ENCODE data around the gene TTYH3.

- TF ChIP-seq EZH2 (IDR thresholded peaks at IDR 0.05) (no peak), FOXP2 (optimal IDR thresholded peaks at IDR 0.05; ENCODE audit: control extremely low read depth, extremely low read length, insufficient read depth) (no peak), POLR2AphosphoS5 (IDR thresholded peaks at IDR 0.05; ENCODE audit: borderline replicate concordance, low read depth, low read length) (no peak)
Observed at GRCh38 chr7:2673934-2674333, 42.1 kb downstream of the TTYH3 start.

Measured in SK-N-MC (cell line).